Measurements from ENCODE around the gene HGF. TPM values are rescaled to one million over a fixed set of nuclear protein-coding genes. Genes with fewer than 3 reads are reported as not detected.

The HGF gene
- total and polyA plus RNA-seq, 2 of the 8 experiments (the other 6 are each of a cell fraction or from before 2014, with no cell fraction given) = 0.05 to 0.60 TPM

DNA sequence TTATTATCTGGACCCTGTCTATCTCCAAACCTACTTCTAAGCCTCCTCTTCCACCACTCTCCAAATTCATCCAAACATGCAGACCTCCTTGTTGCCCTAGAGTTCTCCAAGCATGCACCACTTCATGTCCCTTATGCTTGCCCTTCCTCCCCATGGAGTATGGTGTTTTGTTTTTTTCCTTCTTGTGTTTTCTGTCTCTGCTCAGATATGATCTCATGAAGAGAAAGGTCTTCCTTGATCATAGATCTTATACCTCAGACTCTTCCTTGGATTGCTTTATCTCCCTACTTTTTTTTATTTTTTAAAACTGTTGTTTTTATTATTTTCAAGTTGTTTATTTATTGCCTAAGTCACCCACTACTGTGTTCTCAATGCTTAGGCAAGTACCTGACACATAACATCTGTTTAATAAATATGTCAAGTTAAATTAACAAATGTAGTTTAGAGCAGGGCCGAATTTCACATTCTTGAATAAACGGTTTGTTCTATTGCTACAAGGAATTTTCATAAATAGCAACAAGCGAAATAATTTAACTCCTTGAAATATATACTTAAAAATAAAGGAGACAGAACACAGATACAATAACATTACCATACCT is 84.5 kb downstream of the HGF start (continued):
- TF ChIP-seq BACH1 (IDR thresholded peaks at IDR 0.05; ENCODE audit: low read length) (no peak), EP300 (IDR thresholded peaks at IDR 0.05; ENCODE audit: borderline replicate concordance in 1 of 2, low read depth in 2 of 2, low read length in 2 of 2) (no peak), CHD1 (IDR thresholded peaks at IDR 0.05; ENCODE audit: low read depth, low read length) (no peak)
